GM19328 (cell line): ENCODE measurements around the gene CUL9.

Source experiments
- ATAC-seq: cut with Tn5 transposase; IDR thresholded peaks from one replicate; pipeline ENCODE4 v1.9.1; 2021; ENCODE audit warnings: mild to moderate bottlenecking, moderate library complexity; ENCODE audit not compliant: unreplicated experiment

The CUL9 gene

DNA sequence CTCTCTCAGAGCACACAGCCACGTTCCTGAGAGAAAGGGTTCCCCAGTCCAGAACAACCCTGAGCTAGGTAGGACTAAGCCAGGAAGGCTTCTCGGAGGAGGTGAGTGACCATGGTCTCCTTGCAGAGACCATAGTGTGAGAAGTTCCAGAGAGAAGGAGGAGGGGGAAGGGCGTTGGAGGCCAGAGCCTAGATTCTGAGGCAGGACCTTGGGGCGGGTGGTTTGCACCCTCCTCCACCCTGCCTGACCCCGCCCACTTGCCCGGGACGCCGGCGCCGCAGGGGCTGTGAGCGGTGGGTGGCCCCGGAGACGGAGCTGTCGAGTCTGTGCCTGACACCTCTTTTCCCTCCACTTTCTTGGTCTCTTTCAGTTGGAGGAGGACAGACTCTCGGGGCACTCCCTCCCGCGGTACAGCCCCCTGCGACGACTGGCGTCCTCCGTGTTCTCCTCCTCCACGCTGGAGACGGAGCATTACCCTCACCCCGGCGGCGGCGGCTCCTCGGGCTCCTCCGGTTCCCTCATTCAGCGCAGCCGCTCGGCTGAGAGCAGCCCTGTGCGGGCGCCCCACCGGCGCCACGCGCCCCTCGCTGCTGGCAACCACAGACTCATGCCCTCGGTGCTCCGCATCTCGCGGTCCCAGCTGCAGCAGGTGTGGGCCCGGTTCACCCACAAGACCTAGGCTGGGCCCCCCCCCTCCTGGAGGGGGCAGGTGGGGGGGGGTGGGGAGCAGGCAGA lies 87.4 kb downstream of the CUL9 start:
- no peak for ATAC-seq

DNA sequence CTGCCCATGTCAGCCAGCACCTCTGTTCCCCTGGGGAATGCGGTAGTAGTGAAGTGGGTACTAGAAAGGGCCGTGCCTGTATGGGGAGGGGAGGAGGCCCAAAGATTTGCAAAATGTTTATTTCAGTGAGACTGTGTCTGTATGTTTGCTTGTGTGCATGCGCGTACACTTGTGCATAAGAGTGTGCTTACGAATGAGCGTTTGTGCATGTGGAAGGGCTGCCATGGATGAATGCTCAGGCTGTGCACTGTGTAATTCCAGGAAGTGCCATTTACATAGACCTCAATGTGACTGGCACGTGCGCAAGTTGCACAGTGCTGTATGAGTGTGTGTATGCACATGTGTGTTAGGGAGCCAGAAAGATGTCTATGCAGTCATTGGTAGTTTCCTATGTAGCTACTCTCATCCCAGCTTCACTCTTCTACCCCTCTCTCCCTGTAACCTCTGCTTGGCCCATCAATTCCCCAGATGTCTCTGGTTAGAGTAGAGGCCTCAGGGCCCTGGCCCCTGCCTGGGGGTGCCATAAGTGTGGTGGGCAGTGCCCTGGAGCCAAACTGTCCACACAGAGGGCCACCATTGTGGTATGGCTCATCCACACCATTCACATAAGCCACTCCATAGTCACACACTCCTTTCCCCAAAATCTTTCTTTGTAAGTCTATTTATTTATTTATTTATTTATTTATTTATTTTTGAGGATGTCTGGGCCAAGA lies 89.3 kb downstream of the CUL9 start:
- ATAC-seq = no peak

DNA sequence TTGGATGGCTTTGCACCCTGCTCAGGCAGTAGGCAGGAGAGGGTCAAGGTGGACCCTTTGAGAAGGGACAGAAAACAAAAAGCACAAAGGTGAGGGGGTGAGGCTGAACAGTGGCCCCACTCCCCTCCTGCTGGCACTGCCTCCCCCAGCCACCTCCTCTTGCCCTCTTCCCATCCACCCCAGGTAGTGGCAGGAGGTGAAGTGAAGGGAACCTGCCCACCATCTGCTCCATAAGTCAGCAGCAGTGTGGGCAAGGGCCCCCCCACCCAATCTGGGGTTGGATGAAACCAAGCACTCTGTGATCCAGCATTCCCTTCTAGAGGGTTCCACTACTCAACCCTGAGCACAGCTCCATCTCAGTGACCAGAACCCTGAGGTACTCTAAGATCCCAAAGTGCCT lies 89.9 kb downstream of the CUL9 start:
- ATAC-seq = no peak

DNA sequence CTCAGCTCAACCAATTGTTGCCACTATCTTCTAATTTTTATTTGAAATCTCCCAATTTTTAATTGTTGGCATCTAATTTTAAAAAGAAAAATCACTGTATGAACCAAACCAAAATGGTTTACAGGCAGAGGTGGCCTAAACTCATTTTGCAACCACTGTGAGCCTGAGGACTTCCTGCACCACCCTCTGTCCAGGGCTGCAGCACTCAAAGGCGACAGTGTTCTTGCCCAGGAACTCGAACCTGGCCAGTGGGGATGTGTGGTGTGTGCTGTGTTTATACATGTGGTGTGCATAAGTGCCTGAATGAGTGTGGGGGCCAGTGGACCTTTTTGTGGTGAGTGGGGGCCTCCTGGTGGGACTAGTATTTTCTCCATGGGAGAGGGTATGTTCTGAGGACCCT lies 91.7 kb downstream of the CUL9 start:
- ATAC-seq = no peak
